Lower lobe of right lung (tissue), 2 donors: ENCODE data around the gene TMEM115. TPM values are rescaled to one million over a fixed set of nuclear protein-coding genes. Genes with fewer than 3 reads are reported as not detected.

Experiments
- ATAC-seq, 2 donors: fragments of 200-7000 bp; cut with Tn5 transposase; one replicate each; pipeline ENCODE4 v1.9.1; 2020 to 2022; ENCODE audit warnings: mild to moderate bottlenecking in 2 of 2, moderate library complexity in 2 of 2
- DNase-seq: peaks from one replicate; pipeline ENCODE4 v3.0.0-alpha.2; 2020
- H3K27ac ChIP-seq: fragments of 200-600 bp; one replicate; pipeline ENCODE4 v1.8.0; 2022
- H3K27me3 ChIP-seq: fragments of 200-600 bp; one replicate; pipeline ENCODE4 v1.8.0; 2022; ENCODE audit warnings: low read depth
- H3K36me3 ChIP-seq: fragments of 200-600 bp; one replicate; pipeline ENCODE4 v1.8.0; 2022; ENCODE audit warnings: mild to moderate bottlenecking
- H3K4me1 ChIP-seq: fragments of 200-600 bp; one replicate; pipeline ENCODE4 v1.8.0; 2022
- H3K4me3 ChIP-seq: fragments of 200-600 bp; one replicate; pipeline ENCODE4 v1.8.0; 2022; ENCODE audit warnings: mild to moderate bottlenecking
- H3K9me3 ChIP-seq: fragments of 200-600 bp; one replicate; pipeline ENCODE4 v1.8.0; 2022
- CTCF ChIP-seq: fragments of 200-600 bp; IDR thresholded peaks from one replicate; pipeline ENCODE4 v1.8.0; 2022; ENCODE audit warnings: antibody characterized with exemption, mild to moderate bottlenecking
- intact Hi-C: fragments of 100-400 bp; cut with DNase I; formaldehyde crosslinking; loops from one replicate; pipeline ENCODE4 v1.11.0; 2022
- total RNA-seq: library from RNA; stranded (reverse); fragmentation: NEBNext Ultra II Directional; extraction: Animal tissue kit (Norgen Biotek cat#: 25700); gene quantifications from one replicate; pipeline ENCODE4 v1.2.1, GENCODE V29; 2021
- donor health status: DM: no; HTN: yes; CAD: no; lungs with severe emphysema.

Gene TMEM115
- total RNA-seq, 1 donor from 2014 or later, result 37.5 TPM

- peaks cover 63% of the 10 kb centered on the region for H3K4me1 ChIP-seq
These were observed 19.7 kb downstream of the TMEM115 start for GRCh38 chr3:50339485-50340146.

DNA sequence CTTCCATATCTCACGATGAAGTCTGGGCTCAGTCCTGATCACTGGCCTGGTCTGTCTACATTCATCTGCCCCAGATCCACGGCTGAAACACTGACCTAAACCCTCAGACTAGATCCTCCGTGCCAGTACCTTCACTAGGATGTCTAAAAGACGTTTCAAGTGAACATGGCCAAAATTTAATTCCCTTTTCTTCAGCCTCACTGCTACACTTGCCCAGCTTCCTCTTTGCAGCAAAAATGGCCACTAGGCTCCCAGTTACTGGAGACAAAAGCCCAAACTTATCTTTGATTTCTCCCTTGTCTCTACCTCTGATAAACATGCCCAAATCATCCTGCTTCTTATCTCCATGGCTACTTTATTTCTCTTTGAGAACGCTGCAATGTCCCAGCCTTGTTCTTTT is 20.4 kb downstream of the TMEM115 start:
- Histone ChIP-seq H3K9me3 (no peaks in the 10 kb centered on the region), H3K27ac (peak overlapping the region; percentile 98), H3K27me3 (no peaks in the 10 kb centered on the region), H3K36me3 (no peaks in the 10 kb centered on the region), H3K4me1 (peaks cover 69% of the 10 kb centered on the region), H3K4me3 (peak overlapping the region; percentile 84)
- no peak for DNase-seq
- intact Hi-C loops, result no loop called here
- TF ChIP-seq CTCF, result no peak
- no peak for ATAC-seq

More at GRCh38 chr3:50339485-50340146, 19.7 kb downstream of the TMEM115 start:
- DNase-seq (peak; percentile 48), ATAC-seq (no peak)
- Histone ChIP-seq H3K27me3 (no peaks in the 10 kb centered on the region), H3K9me3 (no peaks in the 10 kb centered on the region), H3K4me3 (peak overlapping the region; percentile 84), H3K36me3 (no peaks in the 10 kb centered on the region), H3K27ac (peak overlapping the region; percentile 98)
- TF ChIP-seq CTCF, result no peak
- intact Hi-C loops, result no loop called here

DNA sequence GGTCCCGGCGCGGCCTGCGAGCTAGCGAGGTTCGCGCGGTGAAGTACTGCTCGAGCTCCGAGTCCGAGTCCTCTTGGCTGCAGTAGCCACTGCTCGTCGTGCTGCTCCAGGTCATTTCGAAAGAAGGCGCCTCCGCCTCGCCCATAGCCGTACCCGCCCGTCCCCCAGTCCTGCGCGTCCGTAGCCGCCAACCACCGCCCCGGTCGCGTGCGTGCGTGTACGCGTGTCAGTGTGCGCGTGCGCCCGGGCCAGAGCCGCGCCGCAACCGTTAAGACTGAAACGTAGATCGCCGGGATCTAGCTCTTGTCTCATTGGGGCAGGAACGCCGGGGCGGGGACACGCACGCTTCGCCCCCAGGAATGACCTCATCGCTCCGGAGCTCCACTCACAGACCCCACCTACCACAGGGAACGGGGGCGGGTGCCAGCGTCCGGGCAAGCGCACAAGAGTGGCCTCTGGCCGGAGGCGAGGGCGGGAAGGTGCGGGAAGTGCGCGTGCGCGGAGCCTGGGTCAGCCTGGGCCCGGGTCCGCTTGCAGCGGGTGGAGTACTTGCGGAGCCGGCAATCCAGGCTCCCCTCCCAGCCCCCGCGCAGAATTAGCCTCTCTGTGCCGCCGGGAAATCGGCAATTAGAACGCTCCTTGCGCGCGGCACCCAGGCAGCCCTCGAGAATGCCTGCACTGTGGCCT is 22.0 kb downstream of the TMEM115 start:
- Histone ChIP-seq H3K36me3 (peaks cover 11% of the 10 kb centered on the region), H3K4me3 (peak overlapping the region; percentile 84), H3K27ac (peak overlapping the region; percentile 98), H3K9me3 (no peaks in the 10 kb centered on the region), H3K4me1 (peaks cover 78% of the 10 kb centered on the region), H3K27me3 (no peaks in the 10 kb centered on the region)
- no peak for TF ChIP-seq CTCF
- intact Hi-C loops, result no loop called here
- ATAC-seq, result peak; percentile 91 to 95
- DNase-seq, result peak; percentile 100

GRCh38 chr3:50336452-50337174 is 22.7 kb downstream of the TMEM115 start:
- Histone ChIP-seq H3K9me3 (no peaks in the 10 kb centered on the region), H3K4me3 (peak overlapping the region; percentile 84), H3K4me1 (peaks cover 73% of the 10 kb centered on the region), H3K27me3 (no peaks in the 10 kb centered on the region), H3K27ac (peak overlapping the region; percentile 98), H3K36me3 (peaks cover 18% of the 10 kb centered on the region)
- ATAC-seq, result peak in 1 of 2 donors; percentile 47
- intact Hi-C loops, result no loop called here
- TF ChIP-seq CTCF, result no peak
- DNase-seq, result no peak

DNA sequence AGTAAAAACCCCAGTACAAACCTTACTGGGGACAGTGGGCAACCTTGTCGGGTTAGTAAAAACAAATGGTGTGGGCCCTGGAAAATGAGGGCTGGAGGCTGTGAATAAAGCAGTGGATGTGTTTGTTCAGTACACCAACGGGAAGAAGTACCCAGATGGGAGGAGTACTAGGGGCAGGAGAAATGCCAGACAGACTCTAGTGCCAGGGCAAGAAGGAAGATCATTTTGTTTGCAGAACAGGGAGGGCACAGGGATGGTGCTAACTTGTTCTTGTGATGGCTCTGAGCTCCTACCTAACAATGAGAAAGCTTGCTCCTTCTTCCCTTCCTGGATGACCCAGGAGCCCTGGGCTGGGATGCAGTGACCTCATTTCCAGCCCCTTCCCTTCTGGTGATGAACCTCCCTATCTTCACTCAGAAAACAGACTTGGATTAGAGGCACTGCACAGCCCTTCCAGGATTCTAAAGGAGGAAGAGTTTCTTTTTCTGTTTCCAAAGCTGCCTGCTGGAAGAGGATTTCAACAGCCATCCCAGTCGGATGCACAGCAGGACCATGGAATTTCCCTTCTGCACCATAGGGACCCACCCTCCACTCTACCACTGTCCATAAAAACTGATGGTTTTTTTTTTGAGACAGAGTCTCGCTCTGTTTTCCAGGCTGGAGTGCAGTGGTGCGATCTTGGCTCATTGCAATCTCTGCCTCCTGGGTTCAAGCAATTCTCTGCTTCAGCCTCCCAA is 24.8 kb downstream of the TMEM115 start:
- ATAC-seq (no peak), DNase-seq (no peak)
- Histone ChIP-seq H3K27me3 (no peaks in the 10 kb centered on the region), H3K36me3 (peaks cover 39% of the 10 kb centered on the region), H3K4me1 (peaks cover 55% of the 10 kb centered on the region), H3K9me3 (no peaks in the 10 kb centered on the region), H3K27ac (peak overlapping the region; percentile 98), H3K4me3 (peak overlapping the region; percentile 15)
- no peak for TF ChIP-seq CTCF
- intact Hi-C loops, result no loop called here
